Tibial artery (tissue), 4 donors: ENCODE measurements around the gene NEDD4L.

Experiments used
- DNase-seq, 2 donors: peaks; one replicate each; pipeline ENCODE4 v3.0.0-alpha.2; 2019
- H3K27ac ChIP-seq, 2 donors: fragments of 200-600 bp; sonication (generic) in 1 of 2; 1 replicate in 1 of 2; 2 replicates in 1 of 2; pipeline ENCODE4 v1.5.1; 2018 to 2019; ENCODE audit warnings: mild to moderate bottlenecking in 1 of 2
- H3K27me3 ChIP-seq, 2 donors: fragments of 200-600 bp; sonication (generic) in 1 of 2; one replicate each; pipeline versions ENCODE4 v1.5.1 to v1.6.0; 2016 to 2019
- H3K36me3 ChIP-seq, 3 donors: fragments of 200-600 bp; sonication (generic) in 2 of 3; one replicate each; pipeline ENCODE4 v1.5.1; 2016 to 2019; ENCODE audit warnings: mild to moderate bottlenecking in 2 of 3
- H3K4me1 ChIP-seq, 4 donors: fragments of 200-600 bp; sonication (generic) in 2 of 4; 1 replicate in 3 of 4; 2 replicates in 1 of 4; pipeline ENCODE4 v1.5.1; 2016 to 2019
- H3K4me3 ChIP-seq, 2 donors: fragments of 200-600 bp; sonication (generic) in 1 of 2; 1 replicate in 1 of 2; 2 replicates in 1 of 2; pipeline ENCODE4 v1.5.1; 2018 to 2019; ENCODE audit warnings: mild to moderate bottlenecking in 2 of 2
- H3K9me3 ChIP-seq, 3 donors: fragments of 200-600 bp; sonication (generic) in 1 of 3; one replicate each; pipeline ENCODE4 v1.5.1; 2016 to 2019
- intact Hi-C: fragments of 100-400 bp; cut with DNase I; formaldehyde crosslinking; loops from one replicate; pipeline ENCODE4 v1.15.0; 2023; ENCODE audit warnings: low total_unique reads
- TF ChIP-seq, protein P1 (sequence below), 2 experiments: fragments of 200-600 bp in 1 of 2; fragments of 450-650 bp in 1 of 2; IDR thresholded peaks; one replicate each; pipeline ENCODE4 v1.5.1; 2017 to 2019; ENCODE audit warnings: antibody characterized with exemption in 2 of 2, mild to moderate bottlenecking in 1 of 2, moderate library complexity in 1 of 2

The NEDD4L gene

DNA sequence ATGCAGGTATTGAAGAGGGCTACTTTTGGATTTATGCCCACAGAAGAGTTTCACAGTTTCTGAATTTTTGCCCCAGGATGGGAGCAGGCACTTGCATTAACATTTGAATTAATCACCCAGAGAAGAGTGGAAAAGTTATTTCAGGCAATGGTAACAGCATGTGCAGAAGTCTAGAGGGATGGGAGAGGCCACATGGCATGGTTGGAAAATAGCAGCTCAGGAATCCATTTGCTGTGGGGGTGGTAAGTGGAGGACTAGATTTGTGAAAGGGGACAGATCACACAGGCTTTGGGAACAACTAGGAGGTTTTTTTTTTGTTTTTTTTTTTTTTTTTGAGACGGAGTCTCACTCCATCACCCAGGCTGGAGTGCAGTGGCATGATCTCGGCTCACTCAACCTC lies 65.2 kb downstream of the NEDD4L start:
- no peaks in the 10 kb centered on the region for H3K4me1 ChIP-seq
- intact Hi-C loops: no loop called here
- no peak overlapping the region for H3K4me3 ChIP-seq
- H3K27me3 ChIP-seq: no peaks in the 10 kb centered on the region
- no peaks in the 10 kb centered on the region for H3K9me3 ChIP-seq
- DNase-seq: no peak
- TF ChIP-seq, protein P1, sequence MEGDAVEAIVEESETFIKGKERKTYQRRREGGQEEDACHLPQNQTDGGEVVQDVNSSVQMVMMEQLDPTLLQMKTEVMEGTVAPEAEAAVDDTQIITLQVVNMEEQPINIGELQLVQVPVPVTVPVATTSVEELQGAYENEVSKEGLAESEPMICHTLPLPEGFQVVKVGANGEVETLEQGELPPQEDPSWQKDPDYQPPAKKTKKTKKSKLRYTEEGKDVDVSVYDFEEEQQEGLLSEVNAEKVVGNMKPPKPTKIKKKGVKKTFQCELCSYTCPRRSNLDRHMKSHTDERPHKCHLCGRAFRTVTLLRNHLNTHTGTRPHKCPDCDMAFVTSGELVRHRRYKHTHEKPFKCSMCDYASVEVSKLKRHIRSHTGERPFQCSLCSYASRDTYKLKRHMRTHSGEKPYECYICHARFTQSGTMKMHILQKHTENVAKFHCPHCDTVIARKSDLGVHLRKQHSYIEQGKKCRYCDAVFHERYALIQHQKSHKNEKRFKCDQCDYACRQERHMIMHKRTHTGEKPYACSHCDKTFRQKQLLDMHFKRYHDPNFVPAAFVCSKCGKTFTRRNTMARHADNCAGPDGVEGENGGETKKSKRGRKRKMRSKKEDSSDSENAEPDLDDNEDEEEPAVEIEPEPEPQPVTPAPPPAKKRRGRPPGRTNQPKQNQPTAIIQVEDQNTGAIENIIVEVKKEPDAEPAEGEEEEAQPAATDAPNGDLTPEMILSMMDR (IDR thresholded peaks at IDR 0.05): no peak
- no peak overlapping the region for H3K27ac ChIP-seq
- H3K36me3 ChIP-seq: no peaks in the 10 kb centered on the region

DNA sequence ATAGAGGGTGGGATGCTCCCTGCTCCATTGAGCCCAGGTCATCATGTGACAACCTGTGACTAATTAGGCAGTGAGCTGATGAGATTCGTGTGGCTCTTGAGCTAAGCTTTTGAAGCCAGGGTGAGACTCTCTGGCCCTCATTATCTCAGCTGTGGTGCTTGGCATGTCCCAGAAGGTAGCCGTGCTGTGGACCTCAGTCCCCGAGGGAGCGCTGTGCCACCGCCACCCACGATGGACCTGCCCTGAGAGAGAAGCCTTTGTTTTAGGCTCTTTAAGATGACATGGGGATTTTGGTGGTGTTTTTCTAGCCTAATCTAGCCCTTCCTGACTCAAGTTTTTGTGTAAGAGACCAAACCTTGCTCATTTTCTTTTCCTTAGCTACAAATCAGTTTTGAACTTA lies 66.4 kb downstream of the NEDD4L start:
- no peak overlapping the region for H3K27ac ChIP-seq
- no peaks in the 10 kb centered on the region for H3K9me3 ChIP-seq
- TF ChIP-seq, protein P1 (IDR thresholded peaks at IDR 0.05): no peak
- intact Hi-C loops: no loop called here
- no peaks in the 10 kb centered on the region for H3K36me3 ChIP-seq
- H3K4me3 ChIP-seq: no peak overlapping the region
- H3K4me1 ChIP-seq: no peaks in the 10 kb centered on the region
- DNase-seq: no peak
- H3K27me3 ChIP-seq: no peaks in the 10 kb centered on the region

DNA sequence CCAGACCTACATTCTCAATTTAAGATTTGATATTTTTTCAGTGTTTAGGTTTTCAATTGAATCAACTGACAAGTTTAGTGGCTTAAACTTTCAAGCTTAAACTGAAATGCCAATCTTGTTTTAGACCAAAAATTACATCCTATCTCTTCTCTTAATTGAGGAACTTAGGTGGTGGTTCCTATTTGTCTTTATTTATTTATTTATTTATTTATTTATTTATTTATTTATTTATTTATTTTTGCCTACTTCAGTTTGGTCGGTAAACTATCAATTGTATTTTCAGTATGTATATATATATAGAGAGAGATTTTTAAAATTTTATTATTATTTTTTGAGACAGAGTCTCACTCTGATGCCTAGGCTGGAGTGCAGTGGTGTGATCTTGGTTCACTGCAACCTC lies 68.1 kb downstream of the NEDD4L start:
- H3K9me3 ChIP-seq: no peaks in the 10 kb centered on the region
- intact Hi-C loops: no loop called here
- no peak overlapping the region for H3K27ac ChIP-seq
- no peaks in the 10 kb centered on the region for H3K4me1 ChIP-seq
- no peak for DNase-seq
- no peaks in the 10 kb centered on the region for H3K36me3 ChIP-seq
- TF ChIP-seq, protein P1 (IDR thresholded peaks at IDR 0.05): no peak
- H3K27me3 ChIP-seq: no peaks in the 10 kb centered on the region
- H3K4me3 ChIP-seq: no peak overlapping the region

DNA sequence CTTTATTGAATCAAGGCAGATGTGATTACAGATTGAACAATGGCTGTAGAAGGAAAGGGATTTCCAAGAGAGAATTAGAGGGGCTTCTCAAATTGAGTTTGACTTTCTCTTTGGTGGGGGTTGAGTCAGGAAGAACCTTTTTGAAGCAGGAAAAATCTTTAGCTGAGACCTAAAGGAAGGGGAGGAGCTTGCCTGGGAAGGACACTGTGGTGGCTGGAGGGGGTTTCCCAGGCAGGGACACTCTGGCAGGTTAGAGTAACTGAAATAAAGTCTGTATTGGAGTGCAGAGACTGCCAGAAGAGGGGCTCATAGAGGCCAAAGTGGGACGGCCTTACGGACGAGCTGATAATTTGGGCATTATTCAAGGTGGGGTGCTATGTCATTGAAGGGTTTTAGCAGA lies 69.3 kb downstream of the NEDD4L start:
- intact Hi-C loops: no loop called here
- Histone ChIP-seq H3K36me3 (no peaks in the 10 kb centered on the region), H3K27ac (no peak overlapping the region), H3K4me1 (no peaks in the 10 kb centered on the region), H3K9me3 (no peaks in the 10 kb centered on the region), H3K27me3 (no peaks in the 10 kb centered on the region), H3K4me3 (no peak overlapping the region)
- no peak for DNase-seq
- TF ChIP-seq, protein P1 (IDR thresholded peaks at IDR 0.05): no peak

DNA sequence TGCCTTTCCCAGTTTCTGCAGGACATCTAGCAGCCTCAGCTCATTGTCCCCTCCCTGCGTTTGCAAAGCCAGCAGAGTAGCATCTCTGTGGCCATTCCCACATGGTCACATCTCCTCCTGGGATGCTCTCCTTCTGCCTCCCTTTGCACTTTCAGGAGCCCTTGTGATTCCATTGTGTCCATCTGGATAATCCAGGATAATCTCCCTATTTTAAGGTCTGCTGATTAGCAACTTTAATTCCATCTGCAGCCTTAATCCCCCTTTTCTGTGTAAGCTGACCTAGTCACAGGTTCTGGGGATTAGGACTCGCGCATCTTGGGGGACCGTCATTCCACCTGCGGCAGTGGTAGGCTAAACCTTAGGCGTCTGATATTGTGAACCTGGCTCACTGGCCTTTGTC lies 70.7 kb downstream of the NEDD4L start:
- intact Hi-C loops: no loop called here
- Histone ChIP-seq H3K27me3 (no peaks in the 10 kb centered on the region), H3K27ac (no peak overlapping the region), H3K36me3 (no peaks in the 10 kb centered on the region), H3K9me3 (no peaks in the 10 kb centered on the region), H3K4me1 (no peaks in the 10 kb centered on the region), H3K4me3 (no peak overlapping the region)
- DNase-seq: no peak
- TF ChIP-seq, protein P1 (IDR thresholded peaks at IDR 0.05): no peak

DNA sequence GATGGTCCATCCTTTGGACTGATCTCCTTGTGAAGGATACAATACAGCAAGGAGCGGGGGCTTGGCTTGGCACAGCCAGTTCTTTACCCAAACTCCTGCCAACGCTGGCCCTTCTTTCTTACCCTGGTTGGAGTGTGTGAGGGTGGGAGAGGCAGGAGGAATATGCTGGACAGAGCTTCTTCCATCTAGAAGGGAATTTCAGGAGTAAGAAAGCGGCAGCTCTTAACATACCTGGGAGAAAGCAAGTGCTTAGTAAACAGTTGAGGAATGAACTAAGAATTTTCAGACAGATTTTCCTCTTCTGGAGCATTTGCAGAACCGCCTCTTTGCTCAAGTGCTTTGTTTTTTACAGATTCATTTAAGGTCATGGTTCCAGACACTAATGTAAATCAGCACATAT lies 72.8 kb downstream of the NEDD4L start:
- no peak for DNase-seq
- TF ChIP-seq, protein P1 (IDR thresholded peaks at IDR 0.05): no peak
- Histone ChIP-seq H3K36me3 (no peaks in the 10 kb centered on the region), H3K4me3 (no peak overlapping the region), H3K9me3 (no peaks in the 10 kb centered on the region), H3K4me1 (no peaks in the 10 kb centered on the region), H3K27me3 (no peaks in the 10 kb centered on the region), H3K27ac (no peak overlapping the region)
- intact Hi-C loops: no loop called here
